ENCODE results near the gene GRAMD4. TPM values are rescaled to one million over a fixed set of nuclear protein-coding genes. Genes with fewer than 3 reads are reported as not detected.

The GRAMD4 gene
- total and polyA plus RNA-seq, 2 donors (not counting 1 experiment from before 2014, with no cell fraction given), result 17.0 to 88.1 TPM

GRCh38 chr22:46629291-46629690, 9.1 kb downstream of the GRAMD4 start:
- no peaks in the 10 kb centered on the region for H3K9me3 ChIP-seq (ENCODE audit: control extremely low read depth in 1 of 3, control insufficient read depth in 2 of 3, insufficient read depth in 1 of 3, low read length in 2 of 3)
- H3K27ac Mint-ChIP-seq, result no peak overlapping the region
- H3K27me3 Mint-ChIP-seq, result no peaks in the 10 kb centered on the region
- H3K4me3 Mint-ChIP-seq, result no peak overlapping the region
- peaks cover 2 to 4% of the 10 kb centered on the region in 2 donors for H3K4me1 ChIP-seq (ENCODE audit: control insufficient read depth in 2 of 2, insufficient read depth in 2 of 2, low read length in 2 of 2)
- H3K79me2 ChIP-seq (ENCODE audit: control insufficient read depth, insufficient read depth, low read length), result peaks cover 89% of the 10 kb centered on the region
- peaks cover 0 to 25% of the 10 kb centered on the region in 2 experiments for H3K36me3 ChIP-seq (replicated peaks in 1 of 2; ENCODE audit: control extremely low read depth in 1 of 2, control insufficient read depth in 1 of 2, extremely low read depth in 1 of 2, insufficient read depth in 2 of 2, low read length in 1 of 2)
- H3K4me3 ChIP-seq (ENCODE audit: control extremely low read depth in 1 of 5, extremely low read depth in 1 of 5, insufficient read depth in 1 of 5, low read depth in 2 of 5, low read length in 4 of 5), result no peak overlapping the region
- no peak overlapping the region for H2AFZ ChIP-seq (ENCODE audit: insufficient read depth, low read depth, low read length, poor library complexity, severe bottlenecking)
- H3K4me2 ChIP-seq (replicated peaks; ENCODE audit: low read depth, low read length, poor library complexity, severe bottlenecking), result no peak overlapping the region
- H3K27me3 ChIP-seq (replicated peaks in 1 of 4; ENCODE audit: control extremely low read depth in 1 of 4, control insufficient read depth in 3 of 4, insufficient read depth in 4 of 4, low read length in 3 of 4), result no peaks in the 10 kb centered on the region
- ATAC-seq (ENCODE audit: low read depth) (no peak), DNase-seq (no peak)
- ChIA-PET POLR2A (no interaction called here), CTCF (interaction anchor here (1.8 kb wide), 1 partner anchor 66 kb away, joined by 4 read pairs; no protein-coding TSS in a partner anchor)
- H4K20me1 ChIP-seq (ENCODE audit: control insufficient read depth, insufficient read depth, low read length, poor library complexity, severe bottlenecking), result peaks cover 91% of the 10 kb centered on the region
- H3K4me1 Mint-ChIP-seq, result peaks cover 6% of the 10 kb centered on the region
- 95% methylated on average over 8 of the region's 16 CpGs for WGBS (ENCODE audit: insufficient coverage)
- no peak overlapping the region for H3K9ac ChIP-seq (ENCODE audit: low read length)
- no peaks in the 10 kb centered on the region for H3K9me3 Mint-ChIP-seq (ENCODE audit: insufficient read depth)
- no peak overlapping the region for H3K27ac ChIP-seq (ENCODE audit: low read length in 2 of 2)
- no peak for TF ChIP-seq CTCF (IDR thresholded peaks at IDR 0.05)
- no peak for TF ChIP-seq EZH2 (IDR thresholded peaks at IDR 0.05; ENCODE audit: borderline replicate concordance, insufficient read depth, low read depth, low read length, poor library complexity, severe bottlenecking)
- intact Hi-C loops (cut with micrococcal nuclease), result no loop called here

- WGBS (ENCODE audit: insufficient coverage), result 82% methylated on average over 5 of the region's 13 CpGs
- peaks cover 76% of the 10 kb centered on the region for H4K20me1 ChIP-seq (ENCODE audit: control insufficient read depth, insufficient read depth, low read length, poor library complexity, severe bottlenecking)
- H3K9ac ChIP-seq (ENCODE audit: low read length), result no peak overlapping the region
- Mint-ChIP-seq H3K4me1 (no peaks in the 10 kb centered on the region), H3K27me3 (no peaks in the 10 kb centered on the region), H3K27ac (no peak overlapping the region), H3K9me3 (ENCODE audit: insufficient read depth) (no peaks in the 10 kb centered on the region), H3K4me3 (no peak overlapping the region)
- peaks cover 74% of the 10 kb centered on the region for H3K79me2 ChIP-seq (ENCODE audit: control insufficient read depth, insufficient read depth, low read length)
- CTCF ChIA-PET, result no interaction called here
- H3K4me1 ChIP-seq (ENCODE audit: control insufficient read depth in 2 of 2, insufficient read depth in 2 of 2, low read length in 2 of 2), result no peaks in the 10 kb centered on the region
- no peak overlapping the region for H3K4me3 ChIP-seq (ENCODE audit: control extremely low read depth in 1 of 5, extremely low read depth in 1 of 5, insufficient read depth in 1 of 5, low read depth in 2 of 5, low read length in 4 of 5)
- ATAC-seq (ENCODE audit: low read depth) (no peak), DNase-seq (no peak)
- H3K9me3 ChIP-seq (ENCODE audit: control extremely low read depth in 1 of 3, control insufficient read depth in 2 of 3, insufficient read depth in 1 of 3, low read length in 2 of 3), result no peaks in the 10 kb centered on the region
- H3K27me3 ChIP-seq (replicated peaks in 1 of 4; ENCODE audit: control extremely low read depth in 1 of 4, control insufficient read depth in 3 of 4, insufficient read depth in 4 of 4, low read length in 3 of 4), result no peaks in the 10 kb centered on the region
- intact Hi-C loops (cut with micrococcal nuclease), result no loop called here
- no peak for TF ChIP-seq CTCF (IDR thresholded peaks at IDR 0.05)
- no peak for TF ChIP-seq EZH2 (IDR thresholded peaks at IDR 0.05; ENCODE audit: borderline replicate concordance, insufficient read depth, low read depth, low read length, poor library complexity, severe bottlenecking)
- no peak overlapping the region for H2AFZ ChIP-seq (ENCODE audit: insufficient read depth, low read depth, low read length, poor library complexity, severe bottlenecking)
- POLR2A ChIA-PET, result no interaction called here
- H3K36me3 ChIP-seq (replicated peaks in 1 of 2; ENCODE audit: control extremely low read depth in 1 of 2, control insufficient read depth in 1 of 2, extremely low read depth in 1 of 2, insufficient read depth in 2 of 2, low read length in 1 of 2), result peaks cover 0 to 25% of the 10 kb centered on the region in 2 experiments
- no peak overlapping the region for H3K27ac ChIP-seq (ENCODE audit: low read length in 2 of 2)
- no peak overlapping the region for H3K4me2 ChIP-seq (replicated peaks; ENCODE audit: low read depth, low read length, poor library complexity, severe bottlenecking)
Measured at GRCh38 chr22:46631113-46631512, 10.9 kb downstream of the GRAMD4 start.

Measured in B cell (primary cell).